ENCODE measurements around the gene SIAH3. TPM values are rescaled to one million over a fixed set of nuclear protein-coding genes. Genes with fewer than 3 reads are reported as not detected.

Gene SIAH3
- total and polyA plus RNA-seq, 8 donors: 0.07 to 0.20 (median 0.11) TPM; not detected in 1

DNA sequence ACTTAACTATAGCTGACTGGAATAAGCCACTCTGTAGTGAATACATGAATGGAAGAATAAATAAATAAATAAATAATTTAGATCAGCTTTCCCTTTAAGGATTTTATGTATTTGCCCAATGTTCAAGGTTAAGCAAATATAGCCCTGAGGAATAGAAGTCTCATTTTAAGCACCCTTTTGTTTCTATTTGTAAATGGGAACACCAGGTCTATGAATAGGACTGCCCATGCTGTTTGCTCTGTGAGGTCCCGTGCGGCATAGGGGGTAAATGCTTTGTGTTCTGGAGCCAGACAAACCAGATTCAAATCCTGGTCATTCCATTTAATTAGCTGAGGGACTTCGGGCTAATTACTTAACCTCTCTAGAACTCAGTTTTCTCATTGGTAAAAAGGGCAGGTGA lies 120.1 kb downstream of the SIAH3 start:
- TF ChIP-seq, protein P1, sequence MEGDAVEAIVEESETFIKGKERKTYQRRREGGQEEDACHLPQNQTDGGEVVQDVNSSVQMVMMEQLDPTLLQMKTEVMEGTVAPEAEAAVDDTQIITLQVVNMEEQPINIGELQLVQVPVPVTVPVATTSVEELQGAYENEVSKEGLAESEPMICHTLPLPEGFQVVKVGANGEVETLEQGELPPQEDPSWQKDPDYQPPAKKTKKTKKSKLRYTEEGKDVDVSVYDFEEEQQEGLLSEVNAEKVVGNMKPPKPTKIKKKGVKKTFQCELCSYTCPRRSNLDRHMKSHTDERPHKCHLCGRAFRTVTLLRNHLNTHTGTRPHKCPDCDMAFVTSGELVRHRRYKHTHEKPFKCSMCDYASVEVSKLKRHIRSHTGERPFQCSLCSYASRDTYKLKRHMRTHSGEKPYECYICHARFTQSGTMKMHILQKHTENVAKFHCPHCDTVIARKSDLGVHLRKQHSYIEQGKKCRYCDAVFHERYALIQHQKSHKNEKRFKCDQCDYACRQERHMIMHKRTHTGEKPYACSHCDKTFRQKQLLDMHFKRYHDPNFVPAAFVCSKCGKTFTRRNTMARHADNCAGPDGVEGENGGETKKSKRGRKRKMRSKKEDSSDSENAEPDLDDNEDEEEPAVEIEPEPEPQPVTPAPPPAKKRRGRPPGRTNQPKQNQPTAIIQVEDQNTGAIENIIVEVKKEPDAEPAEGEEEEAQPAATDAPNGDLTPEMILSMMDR (IDR thresholded peaks at IDR 0.05): no peak
- no peaks in the 10 kb centered on the region for H3K9me3 ChIP-seq
- H3K27ac ChIP-seq: no peak overlapping the region
- H3K4me1 ChIP-seq: no peaks in the 10 kb centered on the region
- ATAC-seq: no peak
- no peaks in the 10 kb centered on the region for H3K27me3 ChIP-seq
- no peaks in the 10 kb centered on the region for H3K36me3 ChIP-seq
- DNase-seq: no peak
- intact Hi-C loops (cut with DNase I): no loop called here
- no peak overlapping the region for H3K4me3 ChIP-seq

GRCh38 chr13:45728759-45729158 lies 122.8 kb downstream of the SIAH3 start:
- DNase-seq (no peak), ATAC-seq (no peak)
- TF ChIP-seq, protein P1 (IDR thresholded peaks at IDR 0.05): no peak
- no peaks in the 10 kb centered on the region for H3K4me1 ChIP-seq
- H3K36me3 ChIP-seq: no peaks in the 10 kb centered on the region
- no peak overlapping the region for H3K27ac ChIP-seq
- no peaks in the 10 kb centered on the region for H3K9me3 ChIP-seq
- H3K4me3 ChIP-seq: no peak overlapping the region
- intact Hi-C loops (cut with DNase I): no loop called here
- no peaks in the 10 kb centered on the region for H3K27me3 ChIP-seq

Other genes with a start within 250 kb of the SIAH3 start
- gene ERICH6B, start 236.0 kb downstream of the SIAH3 start, total RNA-seq: not detected
- 1 to 10 TPM; 1.5 to 4.1 (median 3.1) TPM for gene ERICH6B, start 236.0 kb downstream of the SIAH3 start, polyA plus RNA-seq (ENCODE audit: insufficient read length in 6 of 6)
- not detected for gene CBY2, start 149.4 kb downstream of the SIAH3 start, total RNA-seq
- not detected for gene CBY2, start 149.4 kb downstream of the SIAH3 start, polyA plus RNA-seq (ENCODE audit: insufficient read length in 6 of 6)
- 10 to 100 TPM; 40.6 to 41.4 TPM for gene ZC3H13, start 201.0 kb upstream of the SIAH3 start, total RNA-seq
- gene ZC3H13, start 201.0 kb upstream of the SIAH3 start, polyA plus RNA-seq (ENCODE audit: insufficient read length in 6 of 6): 10 to 100 TPM; 54.4 to 72.7 (median 64.9) TPM

Data from left lung (tissue), 10 donors.